ENCODE results near the gene SH3RF3.

The SH3RF3 gene

DNA sequence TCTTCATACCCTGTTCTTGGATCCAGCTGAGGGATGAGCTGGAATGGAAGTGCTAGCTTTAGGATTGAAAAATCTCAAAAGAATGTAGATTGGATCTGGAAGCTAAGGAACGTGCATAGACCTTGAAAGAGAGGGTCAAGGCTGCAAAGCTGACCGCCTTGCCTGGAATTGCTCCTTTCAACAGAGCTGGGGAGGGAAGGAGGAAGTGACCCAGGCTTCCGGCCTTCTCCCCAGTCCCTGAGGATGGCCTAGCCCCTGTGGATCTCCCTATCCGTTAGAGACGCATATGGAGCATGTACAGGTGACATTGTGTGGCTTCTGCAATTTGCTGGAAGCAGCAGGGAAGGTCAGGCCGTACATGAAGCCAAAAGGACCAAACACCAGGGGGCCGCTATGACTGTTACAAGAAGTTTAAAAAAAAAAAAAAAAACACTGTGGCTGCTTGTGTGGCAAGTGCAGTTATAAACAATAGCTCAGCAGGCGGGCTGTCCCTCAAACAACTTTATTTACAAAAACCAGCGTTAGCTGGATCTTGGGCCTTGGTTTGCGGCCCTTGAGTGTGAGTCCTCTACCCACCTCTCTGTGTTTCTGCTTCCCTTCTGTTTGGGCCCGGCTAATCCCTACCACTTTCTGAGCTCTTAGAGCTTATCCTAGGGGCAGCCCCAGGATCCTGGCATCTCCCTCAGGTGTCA lies 257.1 kb downstream of the SH3RF3 start:
- Histone ChIP-seq H3K4me3 (no peak overlapping the region), H3K9me3 (replicated peaks in 1 of 11) (no peaks in the 10 kb centered on the region), H3K27ac (no peak overlapping the region), H3K9ac (no peak overlapping the region), H3K4me1 (peaks cover 10 to 80% (median 72%) of the 10 kb centered on the region in 10 experiments; a peak in 19 of 20 replicates), H3K36me3 (peaks cover 0 to 80% (median 26%) of the 10 kb centered on the region in 11 experiments; a peak in 15 of 22 replicates), H4K20me1 (peaks cover 22 to 100% (median 100%) of the 10 kb centered on the region in 11 experiments; a peak in 21 of 22 replicates), H3K4me2 (no peak overlapping the region), H3K27me3 (no peaks in the 10 kb centered on the region)
- no peak for TF ChIP-seq Cebpa-rat (IDR thresholded peaks at IDR 0.05)

DNA sequence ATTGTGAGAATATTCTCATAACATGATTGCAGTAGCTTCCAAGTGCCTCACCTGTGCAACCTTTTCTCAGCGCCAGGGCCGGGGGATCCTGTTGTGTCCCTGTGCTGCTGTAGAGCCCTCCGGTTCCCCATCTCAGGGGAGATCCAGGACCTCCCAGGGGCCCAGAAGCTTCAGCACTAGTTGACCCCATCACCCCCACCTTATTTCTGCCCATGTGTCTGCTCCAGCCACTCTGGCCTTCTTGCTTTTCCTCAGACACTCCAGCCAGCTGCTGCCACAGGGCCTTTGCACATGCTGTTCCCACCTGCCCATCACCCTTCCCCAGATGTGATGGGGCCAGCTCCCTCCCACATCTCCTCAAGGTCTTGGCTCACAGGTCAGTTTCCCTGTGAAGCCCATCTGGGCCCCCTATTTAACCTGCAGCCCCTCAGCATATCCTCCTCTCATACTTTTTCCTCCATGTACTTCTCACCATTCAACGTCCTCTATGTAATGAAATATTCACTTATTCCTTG lies 258.3 kb downstream of the SH3RF3 start:
- Histone ChIP-seq H3K4me1 (peaks cover 10 to 80% (median 63%) of the 10 kb centered on the region in 10 experiments; a peak in 19 of 20 replicates), H3K4me2 (no peak overlapping the region), H3K27ac (no peak overlapping the region), H3K36me3 (peaks cover 0 to 80% (median 30%) of the 10 kb centered on the region in 11 experiments; a peak in 17 of 22 replicates), H3K27me3 (no peaks in the 10 kb centered on the region), H4K20me1 (peaks cover 27 to 100% (median 99%) of the 10 kb centered on the region in 11 experiments; a peak in 21 of 22 replicates), H3K9ac (no peak overlapping the region), H3K9me3 (replicated peaks in 1 of 11) (no peaks in the 10 kb centered on the region), H3K4me3 (no peak overlapping the region)
- no peak for TF ChIP-seq Cebpa-rat (IDR thresholded peaks at IDR 0.05)

- Histone ChIP-seq H3K27me3 (no peaks in the 10 kb centered on the region), H3K36me3 (peaks cover 0 to 81% (median 29%) of the 10 kb centered on the region in 11 experiments; a peak in 17 of 22 replicates), H3K27ac (no peak overlapping the region), H3K4me1 (peaks cover 4 to 76% (median 57%) of the 10 kb centered on the region in 10 experiments; a peak in 19 of 20 replicates), H4K20me1 (peaks cover 27 to 100% (median 99%) of the 10 kb centered on the region in 11 experiments; a peak in 21 of 22 replicates), H3K9me3 (replicated peaks in 1 of 11) (no peaks in the 10 kb centered on the region), H3K4me2 (peak overlapping the region in 1 of 11 experiments; percentile 83; a peak in 1 of 22 replicates), H3K9ac (no peak overlapping the region), H3K4me3 (no peak overlapping the region)
- TF ChIP-seq Cebpa-rat (IDR thresholded peaks at IDR 0.05), result no peak
Observed at GRCh38 chr2:109387778-109388469, 258.9 kb downstream of the SH3RF3 start.

- Histone ChIP-seq H3K4me3 (no peak overlapping the region), H3K9me3 (replicated peaks in 1 of 11) (no peaks in the 10 kb centered on the region), H3K9ac (0 out of 22 replicates have a peak overlapping the region, but pooled peaks of 1 of the 11 experiments have one; percentile 5), H3K4me1 (peaks cover 7 to 79% (median 62%) of the 10 kb centered on the region in 10 experiments), H3K27me3 (no peaks in the 10 kb centered on the region), H3K36me3 (peaks cover 0 to 78% (median 29%) of the 10 kb centered on the region in 11 experiments; a peak in 17 of 22 replicates), H3K4me2 (peak overlapping the region in 8 of 11 experiments; percentile 53 to 85 (median 72); a peak in 14 of 22 replicates), H3K27ac (no peak overlapping the region), H4K20me1 (peaks cover 18 to 100% (median 99%) of the 10 kb centered on the region in 11 experiments; a peak in 20 of 22 replicates)
- no peak for TF ChIP-seq Cebpa-rat (IDR thresholded peaks at IDR 0.05)
Observed at GRCh38 chr2:109391243-109391642, 262.2 kb downstream of the SH3RF3 start.

DNA sequence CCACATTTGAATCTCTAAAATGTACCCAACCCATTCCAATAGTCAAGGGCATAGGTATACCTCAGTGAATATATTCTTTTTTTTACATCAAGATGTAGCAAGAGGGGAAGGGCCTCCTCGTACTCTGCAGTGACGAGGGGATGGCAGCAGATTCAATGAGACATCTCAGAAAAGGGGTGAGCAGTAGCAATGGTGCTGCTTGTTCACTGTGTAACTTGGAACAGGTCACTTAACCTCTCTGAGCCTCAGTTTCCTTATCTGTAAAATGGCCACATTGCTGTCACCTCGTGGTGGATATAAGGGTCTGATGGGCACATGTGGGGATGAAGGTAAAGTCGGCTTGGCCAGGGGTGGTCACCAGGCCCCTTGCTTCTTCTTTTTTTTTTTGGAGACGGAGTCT lies 263.1 kb downstream of the SH3RF3 start:
- H3K27ac ChIP-seq, result no peak overlapping the region
- peaks cover 16 to 88% (median 71%) of the 10 kb centered on the region in 10 experiments for H3K4me1 ChIP-seq
- H3K4me2 ChIP-seq, result no peak overlapping the region
- no peak overlapping the region for H3K4me3 ChIP-seq
- H4K20me1 ChIP-seq, result peaks cover 18 to 100% (median 99%) of the 10 kb centered on the region in 11 experiments; a peak in 20 of 22 replicates
- TF ChIP-seq Cebpa-rat (IDR thresholded peaks at IDR 0.05), result no peak
- H3K27me3 ChIP-seq, result no peaks in the 10 kb centered on the region
- peaks cover 0 to 73% (median 28%) of the 10 kb centered on the region in 11 experiments; a peak in 16 of 22 replicates for H3K36me3 ChIP-seq
- H3K9ac ChIP-seq, result no peak overlapping the region
- H3K9me3 ChIP-seq (replicated peaks in 1 of 11), result no peaks in the 10 kb centered on the region

GRCh38 chr2:109392816-109393661 lies 264.0 kb downstream of the SH3RF3 start:
- H3K4me3 ChIP-seq, result no peak overlapping the region
- no peak overlapping the region for H3K9ac ChIP-seq
- no peak overlapping the region for H3K27ac ChIP-seq
- peaks cover 18 to 100% (median 99%) of the 10 kb centered on the region in 11 experiments; a peak in 20 of 22 replicates for H4K20me1 ChIP-seq
- TF ChIP-seq Cebpa-rat (IDR thresholded peaks at IDR 0.05), result no peak
- no peaks in the 10 kb centered on the region for H3K9me3 ChIP-seq (replicated peaks in 1 of 11)
- H3K4me2 ChIP-seq, result peak overlapping the region in 2 of 11 experiments; percentile 1 to 4; a peak in 3 of 22 replicates
- H3K27me3 ChIP-seq, result no peaks in the 10 kb centered on the region
- peaks cover 25 to 95% (median 74%) of the 10 kb centered on the region in 10 experiments for H3K4me1 ChIP-seq
- H3K36me3 ChIP-seq, result peaks cover 0 to 71% (median 28%) of the 10 kb centered on the region in 11 experiments; a peak in 17 of 22 replicates

- peaks cover 0 to 71% (median 32%) of the 10 kb centered on the region in 11 experiments; a peak in 17 of 22 replicates for H3K36me3 ChIP-seq
- no peak overlapping the region for H3K4me3 ChIP-seq
- no peaks in the 10 kb centered on the region for H3K9me3 ChIP-seq (replicated peaks in 1 of 11)
- peaks cover 14 to 100% (median 99%) of the 10 kb centered on the region in 11 experiments; a peak in 20 of 22 replicates for H4K20me1 ChIP-seq
- H3K27me3 ChIP-seq, result no peaks in the 10 kb centered on the region
- H3K9ac ChIP-seq, result no peak overlapping the region
- peak overlapping the region in 2 of 11 experiments; percentile 1 to 4; a peak in 1 of 22 replicates for H3K4me2 ChIP-seq
- no peak overlapping the region for H3K27ac ChIP-seq
- H3K4me1 ChIP-seq, result peaks cover 26 to 95% (median 71%) of the 10 kb centered on the region in 10 experiments
- no peak for TF ChIP-seq Cebpa-rat (IDR thresholded peaks at IDR 0.05)
Observed at GRCh38 chr2:109393662-109393972, 264.6 kb downstream of the SH3RF3 start.

All from BLaER1 treated with 17β-estradiol and CSF1 and Interleukin-3, amounts not matched to agents 10 nM and 100 nM (cell line).